ENCODE measurements around the gene CHST11. TPM values are rescaled to one million over a fixed set of nuclear protein-coding genes. Genes with fewer than 3 reads are reported as not detected.

The CHST11 gene
- total RNA-seq, 1 experiment from 2014 or later, result 6.7 TPM

- TF ChIP-seq CTCF (conservative IDR thresholded peaks at IDR 0.05), result peak; percentile 74
- Mint-ChIP-seq H3K9me3 (no peaks in the 10 kb centered on the region; a peak in 2 of 5 replicates), H3K36me3 (ENCODE audit: insufficient read depth in 1 of 3, low read depth in 3 of 3) (no peaks in the 10 kb centered on the region), H3K4me1 (peaks cover 55 to 71% of the 10 kb centered on the region in 2 experiments), H3K27ac (no peak overlapping the region), H3K4me3 (no peak overlapping the region), H3K27me3 (ENCODE audit: low read depth) (no peaks in the 10 kb centered on the region; the same call in 1 of the 2 replicates)
- H3K23me2 ChIP-seq (ENCODE audit: insufficient read length, low read depth, low read length, poor library complexity, severe bottlenecking), result no peaks in the 10 kb centered on the region
- DNase-seq, result peak; percentile 70
- H4K20me1 ChIP-seq (ENCODE audit: control insufficient read depth, insufficient read depth, insufficient read length), result peaks cover 3% of the 10 kb centered on the region
- no peak overlapping the region for H3K4ac ChIP-seq (ENCODE audit: low read depth, low read length)
- H3K4me2 ChIP-seq (ENCODE audit: insufficient read depth, insufficient read length, low read length), result no peak overlapping the region
- no peak overlapping the region for H3K18ac ChIP-seq (ENCODE audit: insufficient read length, low read depth, low read length)
- no peaks in the 10 kb centered on the region for H3K9me3 ChIP-seq (ENCODE audit: control insufficient read depth, low read depth, low read length)
- H3K9ac ChIP-seq (ENCODE audit: extremely low read depth, insufficient read length, low read length), result no peak overlapping the region
- H3K27me3 ChIP-seq (ENCODE audit: insufficient read depth, low read length), result no peaks in the 10 kb centered on the region
- no peak overlapping the region for H3T11ph ChIP-seq (ENCODE audit: low read length)
- no peak overlapping the region for H2AFZ ChIP-seq (ENCODE audit: low read length)
- no peak overlapping the region for H2BK15ac ChIP-seq (ENCODE audit: low read depth, low read length)
- H3K79me1 ChIP-seq (ENCODE audit: insufficient read depth, low read depth, low read length, poor library complexity, severe bottlenecking), result no peaks in the 10 kb centered on the region
- H4K91ac ChIP-seq (ENCODE audit: insufficient read length, low read depth, low read length), result no peak overlapping the region
- H4K5ac ChIP-seq (ENCODE audit: insufficient read length, low read depth, low read length), result no peak overlapping the region
- H4K8ac ChIP-seq (replicated peaks; ENCODE audit: insufficient read length, low read depth, low read length), result no peak overlapping the region
- no peak overlapping the region for H3K23ac ChIP-seq (ENCODE audit: insufficient read length, low read depth, low read length)
- no peak overlapping the region for H2BK120ac ChIP-seq (ENCODE audit: low read depth, low read length, poor library complexity, severe bottlenecking)
- H2BK5ac ChIP-seq (ENCODE audit: insufficient read length, low read length), result no peak overlapping the region
- H3K56ac ChIP-seq (ENCODE audit: insufficient read length, low read depth, low read length), result no peak overlapping the region
- H2BK12ac ChIP-seq (ENCODE audit: insufficient read length, low read depth, low read length), result no peak overlapping the region
- no peak overlapping the region for H3K27ac ChIP-seq (ENCODE audit: insufficient read length, low read depth, low read length)
- WGBS (ENCODE audit: extremely low coverage, insufficient read length, low lambda C conversion rate), result no CpG with 5 or more reads among the region's 12 CpGs
- H3K79me2 ChIP-seq (ENCODE audit: insufficient read depth, low read length), result no peaks in the 10 kb centered on the region
- no peak overlapping the region for H2AK5ac ChIP-seq (ENCODE audit: insufficient read length, low read length)
- peaks cover 5% of the 10 kb centered on the region; the same call in 1 of the 2 replicates for H3K4me1 ChIP-seq (ENCODE audit: insufficient read depth, low read length)
- no peak overlapping the region for H3K14ac ChIP-seq (ENCODE audit: insufficient read depth, low read length)
- no peak overlapping the region for H2BK20ac ChIP-seq (ENCODE audit: low read depth, low read length, poor library complexity, severe bottlenecking)
Observed at GRCh38 chr12:104653730-104654664, 197.2 kb downstream of the CHST11 start.
